KMS-11 (cell line): ENCODE data around the gene CNTF.

Source experiments
- H2AFZ ChIP-seq: fragments of 200-600 bp; sonication (generic); 2 replicates; pipeline ENCODE4 v1.6.1; 2016; ENCODE audit warnings: antibody characterized with exemption, mixed run types, low read depth
- H3K27ac ChIP-seq: fragments of 200-600 bp; sonication (generic); 2 replicates; pipeline ENCODE4 v1.6.1; 2016; ENCODE audit warnings: mild to moderate bottlenecking, mixed run types
- H3K27me3 ChIP-seq: fragments of 200-600 bp; sonication (generic); 2 replicates; pipeline ENCODE4 v1.6.1; 2017; ENCODE audit warnings: mild to moderate bottlenecking, low read depth, mixed run types, moderate library complexity; ENCODE audit not compliant: insufficient read depth
- H3K36me3 ChIP-seq: fragments of 200-600 bp; sonication (generic); 2 replicates; pipeline ENCODE4 v1.6.1; 2017; ENCODE audit warnings: mild to moderate bottlenecking, mixed run types; ENCODE audit not compliant: insufficient read depth
- H3K4me1 ChIP-seq: fragments of 200-600 bp; sonication (generic); 2 replicates; pipeline ENCODE4 v1.6.1; 2016; ENCODE audit warnings: mild to moderate bottlenecking, low read depth, mixed run types; ENCODE audit not compliant: poor library complexity, severe bottlenecking
- H3K4me2 ChIP-seq: fragments of 200-600 bp; sonication (generic); 2 replicates; pipeline ENCODE4 v1.7.0; 2016; ENCODE audit warnings: mild to moderate bottlenecking, mixed run types
- H3K4me3 ChIP-seq: fragments of 200-600 bp; sonication (generic); IDR thresholded peaks from 2 replicates; pipeline ENCODE4 v1.6.1; 2017; ENCODE audit warnings: low read depth, low read length, mixed read lengths; ENCODE audit not compliant: insufficient read depth
- H3K79me2 ChIP-seq: fragments of 200-600 bp; sonication (generic); 2 replicates; pipeline ENCODE4 v1.6.1; 2016; ENCODE audit warnings: low read depth, mixed run types; ENCODE audit not compliant: insufficient read depth
- H3K9ac ChIP-seq: fragments of 200-600 bp; sonication (generic); 2 replicates; pipeline ENCODE4 v1.6.1; 2016; ENCODE audit warnings: mild to moderate bottlenecking, mixed run types
- H4K20me1 ChIP-seq: fragments of 200-600 bp; sonication (generic); 2 replicates; pipeline ENCODE4 v1.6.1; 2016; ENCODE audit warnings: mild to moderate bottlenecking, mixed run types; ENCODE audit not compliant: insufficient read depth
- CTCF ChIP-seq: fragments of 200-600 bp; sonication (generic); conservative IDR thresholded peaks from 2 replicates; pipeline ENCODE4 v1.6.1; 2017; ENCODE audit warnings: low read depth, mild to moderate bottlenecking, antibody characterized with exemption, low read length, moderate library complexity, mixed read lengths

Gene CNTF

GRCh38 chr11:58586998-58587397, 35.5 kb upstream of the CNTF start:
- no peak for TF ChIP-seq CTCF
- peaks cover 99% of the 10 kb centered on the region for H3K79me2 ChIP-seq
- H3K27ac ChIP-seq = no peak overlapping the region
- H2AFZ ChIP-seq = no peak overlapping the region
- no peak overlapping the region for H3K9ac ChIP-seq
- no peaks in the 10 kb centered on the region; the same call in 1 of the 2 replicates for H3K36me3 ChIP-seq
- H3K27me3 ChIP-seq = no peaks in the 10 kb centered on the region
- no peak overlapping the region for H3K4me2 ChIP-seq
- H4K20me1 ChIP-seq = 0 out of 2 replicates have a peak, but pooled peaks cover 5% of the 10 kb centered on the region
- peaks cover 57% of the 10 kb centered on the region for H3K4me1 ChIP-seq
- H3K4me3 ChIP-seq = no peak overlapping the region

GRCh38 chr11:58591659-58592058, 30.8 kb upstream of the CNTF start:
- Histone ChIP-seq H3K27ac (peak overlapping the region; percentile 41; the same call in 1 of the 2 replicates), H3K79me2 (peaks cover 85% of the 10 kb centered on the region), H4K20me1 (no peaks in the 10 kb centered on the region), H3K9ac (no peak overlapping the region), H3K4me2 (peak overlapping the region; percentile 50), H3K36me3 (no peaks in the 10 kb centered on the region), H3K27me3 (no peaks in the 10 kb centered on the region), H3K4me3 (no peak overlapping the region), H2AFZ (no peak overlapping the region), H3K4me1 (peaks cover 65% of the 10 kb centered on the region)
- TF ChIP-seq CTCF = no peak

DNA sequence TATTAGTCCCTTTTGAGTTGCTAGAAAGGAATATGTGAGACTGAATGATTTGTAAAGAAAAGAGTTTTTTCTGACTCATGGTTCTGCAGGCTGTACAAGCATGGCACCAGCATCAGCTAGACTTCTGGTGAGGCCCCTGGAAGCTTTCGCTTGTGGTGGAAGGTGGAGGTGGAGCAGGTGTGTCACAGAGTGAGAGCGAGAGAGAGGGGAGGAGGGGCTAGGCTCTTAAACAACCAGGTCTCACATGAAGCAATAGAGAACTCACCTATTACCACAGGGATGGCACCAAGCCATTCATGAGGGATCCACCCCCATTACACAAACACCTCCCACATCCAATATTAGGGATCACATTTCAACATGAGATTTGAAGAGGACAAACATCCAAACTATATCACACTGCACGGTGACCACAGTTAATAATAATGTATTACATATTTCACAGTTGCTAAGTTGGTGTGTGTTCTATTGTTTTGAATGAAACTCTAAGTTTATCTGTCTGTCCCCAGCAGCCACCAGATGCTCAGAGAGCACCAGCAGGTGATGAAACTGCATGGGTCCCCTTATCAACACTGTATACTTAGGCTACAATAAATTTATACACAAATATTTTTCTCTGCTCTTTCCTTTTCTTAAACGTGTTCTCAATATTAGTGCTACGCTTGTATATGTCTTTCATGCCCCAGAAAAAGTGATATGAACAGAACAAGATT, 29.5 kb upstream of the CNTF start:
- Histone ChIP-seq H3K36me3 (no peaks in the 10 kb centered on the region), H3K27me3 (no peaks in the 10 kb centered on the region), H3K4me3 (no peak overlapping the region), H3K4me1 (peaks cover 74% of the 10 kb centered on the region), H3K4me2 (peak overlapping the region; percentile 50; the same call in 1 of the 2 replicates), H3K79me2 (peaks cover 85% of the 10 kb centered on the region), H3K9ac (peak overlapping the region; percentile 18; the same call in 1 of the 2 replicates), H4K20me1 (no peaks in the 10 kb centered on the region), H2AFZ (no peak overlapping the region), H3K27ac (peak overlapping the region; percentile 41; the same call in 1 of the 2 replicates)
- no peak for TF ChIP-seq CTCF

GRCh38 chr11:58594826-58595225, 27.6 kb upstream of the CNTF start:
- Histone ChIP-seq H3K4me3 (no peak overlapping the region), H3K79me2 (peaks cover 86% of the 10 kb centered on the region), H3K4me1 (peaks cover 76% of the 10 kb centered on the region), H3K27me3 (no peaks in the 10 kb centered on the region), H4K20me1 (no peaks in the 10 kb centered on the region), H3K27ac (no peak overlapping the region), H3K36me3 (no peaks in the 10 kb centered on the region), H3K9ac (no peak overlapping the region), H2AFZ (no peak overlapping the region), H3K4me2 (no peak overlapping the region)
- TF ChIP-seq CTCF = no peak
